Daoy (cell line): ENCODE results near the gene UBALD1. TPM values are rescaled to one million over a fixed set of nuclear protein-coding genes. Genes with fewer than 3 reads are reported as not detected.

Experiments used
- DNase-seq: peaks from one replicate; pipeline ENCODE4 v3.0.0-alpha.2; 2015; ENCODE audit warnings: low read depth
- total RNA-seq: library from RNA; depleted of rRNA; stranded (reverse); fragments of >200 nt; shearing (Covaris generic); gene quantifications from 2 replicates; pipeline ENCODE4 v1.2.3, GENCODE V29; 2014

The UBALD1 gene
- total RNA-seq, 1 experiment from 2014 or later: 16.3 TPM

DNA sequence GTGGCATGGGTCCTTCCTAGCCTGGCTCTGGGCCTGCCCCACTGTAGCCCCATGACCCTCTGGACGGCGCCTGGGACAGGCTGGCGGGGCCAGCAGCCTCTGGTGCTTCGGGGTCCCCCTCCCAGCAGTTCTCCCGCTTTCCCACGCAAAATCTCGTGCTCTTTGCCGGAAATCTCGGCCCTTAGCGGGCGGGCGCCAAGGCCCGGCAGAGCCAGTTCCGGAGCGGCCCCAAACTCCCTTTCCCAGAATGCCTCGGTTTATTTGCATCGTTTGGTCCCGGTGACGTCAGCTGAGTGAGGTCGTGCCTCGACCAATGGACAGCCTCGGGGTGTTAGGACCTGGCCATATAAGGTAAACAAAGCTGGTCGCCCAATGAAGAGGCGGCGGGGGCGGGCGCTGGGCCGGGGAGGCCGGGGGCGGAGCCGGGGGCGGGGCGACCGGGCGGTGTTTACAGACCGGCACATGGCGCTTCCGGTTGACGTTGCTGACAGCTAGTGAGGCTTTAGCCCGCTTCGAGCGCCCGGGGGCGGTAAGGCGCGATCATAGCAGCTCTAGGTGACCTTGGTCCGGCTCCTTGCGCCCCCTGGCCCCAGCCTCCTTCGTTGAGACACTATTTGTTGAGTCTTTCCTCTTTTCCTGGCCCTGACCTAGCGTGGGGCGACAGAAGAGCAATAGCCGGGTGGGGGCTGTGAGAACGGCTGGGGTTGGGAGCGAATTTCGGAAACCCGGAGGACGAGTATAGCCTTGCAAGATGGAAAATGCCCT lies 1.5 kb upstream of the UBALD1 start:
- DNase-seq: peak; percentile 99

GRCh38 chr16:4615384-4616046 lies 827 bp upstream of the UBALD1 start:
- no peak for DNase-seq

GRCh38 chr16:4613636-4614570 lies 785 bp downstream of the UBALD1 start:
- DNase-seq: peak; percentile 56

DNA sequence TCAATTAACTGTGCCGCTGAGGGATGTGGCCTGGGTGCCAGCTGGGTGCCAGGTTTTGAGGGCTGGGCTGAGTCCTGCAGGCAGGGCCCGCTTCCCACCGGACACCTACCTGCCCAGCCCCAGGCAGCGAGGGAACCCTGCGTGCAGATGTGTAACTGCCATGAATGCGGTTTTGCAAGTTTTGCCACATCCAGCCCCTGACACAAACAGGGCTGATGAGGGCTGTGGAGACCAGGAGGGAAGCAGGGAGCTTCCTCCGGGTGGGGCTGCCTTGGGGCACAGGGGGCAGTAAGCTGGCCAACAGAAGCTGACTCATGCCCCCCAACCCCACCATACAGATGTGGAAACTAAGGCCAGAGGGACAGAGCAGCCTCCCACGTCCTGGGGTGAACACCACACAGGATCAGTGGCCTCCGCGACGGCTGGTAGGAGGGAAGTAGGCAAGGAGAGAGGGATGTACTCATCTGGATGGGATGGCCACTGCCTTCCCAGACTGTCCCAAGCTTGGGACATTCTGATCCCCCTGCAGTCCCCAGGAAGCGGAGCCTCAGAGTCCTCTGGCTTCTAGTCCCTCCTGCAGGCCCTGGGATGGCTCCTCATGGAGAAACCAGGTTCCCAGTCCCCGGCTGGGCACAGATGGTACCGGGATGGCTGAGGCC lies 1.6 kb downstream of the UBALD1 start:
- no peak for DNase-seq

GRCh38 chr16:4612474-4612931 lies 2.2 kb downstream of the UBALD1 start:
- no peak for DNase-seq

GRCh38 chr16:4611337-4612021 lies 3.2 kb downstream of the UBALD1 start:
- no peak for DNase-seq

- no peak for DNase-seq
Observed at GRCh38 chr16:4610011-4611005, 4.4 kb downstream of the UBALD1 start.

GRCh38 chr16:4609200-4610010 lies 5.3 kb downstream of the UBALD1 start:
- no peak for DNase-seq

GRCh38 chr16:4608704-4608980 lies 6.0 kb downstream of the UBALD1 start:
- no peak for DNase-seq

- no peak for DNase-seq
Observed at GRCh38 chr16:4607841-4608703, 6.6 kb downstream of the UBALD1 start.

DNA sequence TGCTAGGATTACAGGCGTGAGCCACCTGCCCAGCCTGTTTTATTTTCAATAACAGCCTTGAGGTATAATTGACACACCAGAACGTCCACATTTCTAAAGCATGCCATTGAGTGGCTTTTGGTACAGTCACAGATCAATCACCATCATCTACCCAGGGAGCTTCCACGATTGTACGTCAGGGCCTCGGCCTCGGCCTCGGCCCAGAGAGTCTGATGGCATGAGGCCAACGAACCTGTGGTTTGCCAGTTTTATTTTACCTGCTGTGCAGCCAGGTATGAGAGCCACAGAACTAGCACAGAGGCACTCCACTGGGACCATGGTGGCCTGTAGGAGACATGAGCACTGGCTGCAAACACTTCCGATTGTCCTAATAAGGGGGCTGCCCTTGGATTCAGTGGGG lies 8.3 kb downstream of the UBALD1 start:
- no peak for DNase-seq

- DNase-seq: no peak
Observed at GRCh38 chr16:4604401-4604800, 10.3 kb downstream of the UBALD1 start.

GRCh38 chr16:4603624-4604170 lies 11.0 kb downstream of the UBALD1 start:
- DNase-seq: no peak

GRCh38 chr16:4602331-4602730 lies 12.4 kb downstream of the UBALD1 start:
- DNase-seq: no peak

- no peak for DNase-seq
Observed at GRCh38 chr16:4601864-4602186, 12.9 kb downstream of the UBALD1 start.

GRCh38 chr16:4601036-4601863 lies 13.4 kb downstream of the UBALD1 start:
- DNase-seq: no peak

DNA sequence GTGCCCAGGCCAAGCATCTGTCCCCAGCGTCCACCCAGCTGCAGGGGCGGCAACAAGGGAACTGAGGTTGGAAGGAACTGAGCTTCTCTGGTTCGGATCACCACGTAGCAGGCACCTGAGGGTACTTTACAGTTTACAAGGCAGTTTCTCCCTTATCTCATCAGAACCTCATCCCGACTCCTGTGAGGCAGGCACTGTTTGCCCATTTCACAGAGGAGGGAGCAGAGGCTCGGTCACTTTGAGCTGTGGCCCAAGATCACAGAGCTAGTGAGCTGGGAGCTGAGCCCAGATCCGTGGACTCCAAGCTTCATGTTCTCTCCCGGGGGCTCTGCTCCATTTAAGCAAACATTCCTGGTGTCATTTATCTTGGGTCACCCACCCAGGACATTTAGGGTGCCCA lies 15.1 kb downstream of the UBALD1 start:
- DNase-seq: no peak
